ENCODE data around the gene SRL. TPM values are rescaled to one million over a fixed set of nuclear protein-coding genes. Genes with fewer than 3 reads are reported as not detected.

Gene SRL
- total RNA-seq, 2 experiments from 2014 or later = not detected

GRCh38 chr16:4240624-4241023, 1.3 kb downstream of the SRL start:
- Mint-ChIP-seq H3K4me1 (ENCODE audit: low read depth) (no peaks in the 10 kb centered on the region), H3K36me3 (ENCODE audit: low read depth) (no peaks in the 10 kb centered on the region), H3K4me3 (no peak overlapping the region), H3K27me3 (peaks cover 14% of the 10 kb centered on the region), H3K9me3 (no peaks in the 10 kb centered on the region), H3K27ac (no peak overlapping the region)
- ChIA-PET CTCF (no interaction called here), POLR2A (no interaction called here)
- H3K4me3 ChIP-seq (ENCODE audit: low read length) = no peak overlapping the region
- H3K36me3 ChIP-seq (ENCODE audit: insufficient read depth, low read length) = no peaks in the 10 kb centered on the region
- no peaks in the 10 kb centered on the region for H3K4me1 ChIP-seq (ENCODE audit: insufficient read depth, low read length)
- H3K27me3 ChIP-seq (ENCODE audit: control insufficient read depth in 1 of 2, insufficient read depth in 2 of 2, low read length in 2 of 2) = no peaks in the 10 kb centered on the region
- no peak for ATAC-seq (ENCODE audit: poor library complexity)
- H3K27ac ChIP-seq (ENCODE audit: low read depth in 1 of 2, low read length in 2 of 2) = no peak overlapping the region
- TF ChIP-seq, protein P1, sequence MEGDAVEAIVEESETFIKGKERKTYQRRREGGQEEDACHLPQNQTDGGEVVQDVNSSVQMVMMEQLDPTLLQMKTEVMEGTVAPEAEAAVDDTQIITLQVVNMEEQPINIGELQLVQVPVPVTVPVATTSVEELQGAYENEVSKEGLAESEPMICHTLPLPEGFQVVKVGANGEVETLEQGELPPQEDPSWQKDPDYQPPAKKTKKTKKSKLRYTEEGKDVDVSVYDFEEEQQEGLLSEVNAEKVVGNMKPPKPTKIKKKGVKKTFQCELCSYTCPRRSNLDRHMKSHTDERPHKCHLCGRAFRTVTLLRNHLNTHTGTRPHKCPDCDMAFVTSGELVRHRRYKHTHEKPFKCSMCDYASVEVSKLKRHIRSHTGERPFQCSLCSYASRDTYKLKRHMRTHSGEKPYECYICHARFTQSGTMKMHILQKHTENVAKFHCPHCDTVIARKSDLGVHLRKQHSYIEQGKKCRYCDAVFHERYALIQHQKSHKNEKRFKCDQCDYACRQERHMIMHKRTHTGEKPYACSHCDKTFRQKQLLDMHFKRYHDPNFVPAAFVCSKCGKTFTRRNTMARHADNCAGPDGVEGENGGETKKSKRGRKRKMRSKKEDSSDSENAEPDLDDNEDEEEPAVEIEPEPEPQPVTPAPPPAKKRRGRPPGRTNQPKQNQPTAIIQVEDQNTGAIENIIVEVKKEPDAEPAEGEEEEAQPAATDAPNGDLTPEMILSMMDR (IDR thresholded peaks at IDR 0.05) = no peak
- no peaks in the 10 kb centered on the region for H3K9me3 ChIP-seq (ENCODE audit: control insufficient read depth in 1 of 2, insufficient read depth in 1 of 2, low read length in 2 of 2)
- DNase-seq = no peak
- intact Hi-C loops (cut with DNase I, micrococcal nuclease) = no loop called here

GRCh38 chr16:4239682-4240175, 2.2 kb downstream of the SRL start:
- peaks cover 18% of the 10 kb centered on the region for H3K27me3 Mint-ChIP-seq
- Histone ChIP-seq H3K4me1 (ENCODE audit: insufficient read depth, low read length) (no peaks in the 10 kb centered on the region), H3K9me3 (ENCODE audit: control insufficient read depth in 1 of 2, insufficient read depth in 1 of 2, low read length in 2 of 2) (no peaks in the 10 kb centered on the region), H3K4me3 (ENCODE audit: low read length) (no peak overlapping the region), H3K27ac (ENCODE audit: low read depth in 1 of 2, low read length in 2 of 2) (no peak overlapping the region), H3K36me3 (ENCODE audit: insufficient read depth, low read length) (no peaks in the 10 kb centered on the region), H3K27me3 (ENCODE audit: control insufficient read depth in 1 of 2, insufficient read depth in 2 of 2, low read length in 2 of 2) (no peaks in the 10 kb centered on the region)
- no peaks in the 10 kb centered on the region for H3K9me3 Mint-ChIP-seq
- ChIA-PET POLR2A (no interaction called here), CTCF (no interaction called here)
- H3K27ac Mint-ChIP-seq = no peak overlapping the region
- no peaks in the 10 kb centered on the region for H3K36me3 Mint-ChIP-seq (ENCODE audit: low read depth)
- ATAC-seq (ENCODE audit: poor library complexity) (no peak), DNase-seq (no peak)
- TF ChIP-seq, protein P1 (IDR thresholded peaks at IDR 0.05) = no peak
- no peak overlapping the region for H3K4me3 Mint-ChIP-seq
- intact Hi-C loops (cut with DNase I, micrococcal nuclease) = loop anchor here in 1 of 2 experiments (10.0 kb wide), 1 partner anchor 85 kb away; no protein-coding TSS in a partner anchor
- H3K4me1 Mint-ChIP-seq (ENCODE audit: low read depth) = no peaks in the 10 kb centered on the region

GRCh38 chr16:4239020-4239419, 2.9 kb downstream of the SRL start:
- Mint-ChIP-seq H3K27me3 (peaks cover 19% of the 10 kb centered on the region), H3K27ac (no peak overlapping the region), H3K4me3 (no peak overlapping the region), H3K4me1 (ENCODE audit: low read depth) (no peaks in the 10 kb centered on the region), H3K36me3 (ENCODE audit: low read depth) (no peaks in the 10 kb centered on the region), H3K9me3 (no peaks in the 10 kb centered on the region)
- intact Hi-C loops (cut with DNase I, micrococcal nuclease) = loop anchor here in 1 of 2 experiments (10.0 kb wide), 1 partner anchor 84 kb away; no protein-coding TSS in a partner anchor
- ATAC-seq (ENCODE audit: poor library complexity) (no peak), DNase-seq (no peak)
- ChIA-PET POLR2A (no interaction called here), CTCF (no interaction called here)
- H3K27me3 ChIP-seq (ENCODE audit: control insufficient read depth in 1 of 2, insufficient read depth in 2 of 2, low read length in 2 of 2) = no peaks in the 10 kb centered on the region
- no peak overlapping the region for H3K27ac ChIP-seq (ENCODE audit: low read depth in 1 of 2, low read length in 2 of 2)
- H3K4me1 ChIP-seq (ENCODE audit: insufficient read depth, low read length) = no peaks in the 10 kb centered on the region
- H3K36me3 ChIP-seq (ENCODE audit: insufficient read depth, low read length) = no peaks in the 10 kb centered on the region
- H3K4me3 ChIP-seq (ENCODE audit: low read length) = no peak overlapping the region
- TF ChIP-seq, protein P1 (IDR thresholded peaks at IDR 0.05) = no peak
- H3K9me3 ChIP-seq (ENCODE audit: control insufficient read depth in 1 of 2, insufficient read depth in 1 of 2, low read length in 2 of 2) = no peaks in the 10 kb centered on the region
